Endothelial cell of umbilical vein (primary cell): ENCODE measurements around the gene PSMA5. TPM values are rescaled to one million over a fixed set of nuclear protein-coding genes. Genes with fewer than 3 reads are reported as not detected.

Experiments used
- BruUV-seq: library from RNA; stranded (reverse); fragments of 400-500 nt; replicated peaks from 2 replicates; lab custom pipeline; 2021; lab: Mats Ljungman, UMichigan
- CTCF ChIA-PET: fragments of 300-600, 350-600 bp; sonication (Branson Sonifier 250); formaldehyde crosslinking; loops from one replicate; lab custom pipeline; 2021; ENCODE audit warnings: antibody characterized with exemption, inconsistent platforms; lab: Charles Lee
- POLR2A ChIA-PET: fragments of 300-600, 350-600 bp; sonication (Branson Sonifier 250); formaldehyde crosslinking; loops from one replicate; lab custom pipeline; 2021; ENCODE audit warnings: antibody characterized with exemption, inconsistent platforms; lab: Charles Lee
- DNase-seq: peaks from one replicate; pipeline ENCODE4 v3.0.0-alpha.2; 2011; ENCODE audit warnings: low read depth, low spot score
- FAIRE-seq: peaks from 2 replicates; lab custom pipeline; 2011; peaks lifted over from hg19 to GRCh38; lab: Jason Lieb, UNC
- H2AFZ ChIP-seq: 2 replicates; pipeline ENCODE4 v1.6.0; 2012; ENCODE audit warnings: low read depth, low read length, control low read depth, inconsistent platforms
- H3K27ac ChIP-seq: 2 replicates; pipeline ENCODE4 v1.5.1; 2011; ENCODE audit warnings: low read depth, mild to moderate bottlenecking, control low read depth, low read length, moderate library complexity; ENCODE audit not compliant: insufficient read depth
- H3K27me3 ChIP-seq, 2 experiments: 2 replicates each; pipeline versions ENCODE4 v1.6.0 to v1.6.1; 2011; ENCODE audit warnings: low read length in 2 of 2, mixed read lengths in 1 of 2; ENCODE audit not compliant: control insufficient read depth in 2 of 2, insufficient read depth in 2 of 2
- H3K36me3 ChIP-seq, 2 experiments: 2 replicates in 1 of 2; 3 replicates in 1 of 2; pipeline ENCODE4 v1.5.1; 2011; ENCODE audit warnings: low read length in 2 of 2, mild to moderate bottlenecking in 1 of 2, moderate library complexity in 1 of 2; ENCODE audit not compliant: control insufficient read depth in 2 of 2, insufficient read depth in 2 of 2; ENCODE audit errors: extremely low read depth in 1 of 2
- H3K4me1 ChIP-seq: 3 replicates; pipeline ENCODE4 v1.5.1; 2011; ENCODE audit warnings: mild to moderate bottlenecking, low read length; ENCODE audit not compliant: control insufficient read depth, insufficient read depth; ENCODE audit errors: extremely low read depth
- H3K4me2 ChIP-seq: 2 replicates; pipeline ENCODE4 v1.6.1; 2011; ENCODE audit warnings: low read length, control low read depth, mixed read lengths; ENCODE audit not compliant: insufficient read depth
- H3K4me3 ChIP-seq, 3 experiments: fragments of 200-600 bp in 1 of 3; sonication (generic), shearing (Covaris generic) in 1 of 3; replicated peaks in 1 of 3; 2 replicates each; pipeline ENCODE4 v1.5.1; 2011 to 2016; ENCODE audit warnings: control low read depth in 3 of 3, low read length in 3 of 3, mild to moderate bottlenecking in 2 of 3, inconsistent platforms in 1 of 3, low read depth in 1 of 3, moderate library complexity in 1 of 3; ENCODE audit not compliant: insufficient read depth in 1 of 3
- H3K79me2 ChIP-seq: 2 replicates; pipeline ENCODE4 v1.6.0; 2012; ENCODE audit warnings: low read length, inconsistent platforms; ENCODE audit not compliant: control insufficient read depth, insufficient read depth
- H3K9ac ChIP-seq: replicated peaks from 2 replicates; pipeline ENCODE3; 2011; ENCODE audit warnings: low read length, control low read depth; ENCODE audit not compliant: insufficient read depth; ENCODE audit errors: extremely low read depth
- H3K9me1 ChIP-seq: replicated peaks from 3 replicates; pipeline ENCODE4 v1.6.0; 2011; ENCODE audit warnings: mild to moderate bottlenecking, low read length; ENCODE audit not compliant: control insufficient read depth, insufficient read depth; ENCODE audit errors: extremely low read depth
- H3K9me3 ChIP-seq: replicated peaks from 2 replicates; pipeline ENCODE4 v1.5.1; 2012; ENCODE audit warnings: low read length, inconsistent platforms; ENCODE audit not compliant: control insufficient read depth, insufficient read depth
- H4K20me1 ChIP-seq: replicated peaks from 2 replicates; pipeline ENCODE3; 2011; ENCODE audit warnings: mild to moderate bottlenecking, low read length; ENCODE audit not compliant: control insufficient read depth, insufficient read depth; ENCODE audit errors: extremely low read depth
- EZH2 ChIP-seq: IDR thresholded peaks from 2 replicates; pipeline ENCODE4 v1.6.1; 2012; ENCODE audit warnings: borderline replicate concordance, low read depth, mild to moderate bottlenecking, moderate library complexity, low read length, inconsistent platforms; ENCODE audit not compliant: severe bottlenecking
- FOS ChIP-seq: IDR thresholded peaks from 2 replicates; pipeline ENCODE4 v1.6.1; 2011; ENCODE audit warnings: mild to moderate bottlenecking, low read length, moderate library complexity, borderline replicate concordance; ENCODE audit not compliant: insufficient read depth
- GATA2 ChIP-seq: IDR thresholded peaks from 2 replicates; pipeline ENCODE4 v1.7.0; 2011; ENCODE audit warnings: low read depth, mild to moderate bottlenecking, moderate library complexity, mixed read lengths, low read length; ENCODE audit not compliant: insufficient read length, insufficient read depth
- JUN ChIP-seq: IDR thresholded peaks from 2 replicates; pipeline ENCODE4 v1.6.1; 2011; ENCODE audit warnings: borderline replicate concordance, low read depth; ENCODE audit not compliant: insufficient read length, insufficient read depth
- MAX ChIP-seq: IDR thresholded peaks from 2 replicates; pipeline ENCODE4 v1.6.1; 2011; ENCODE audit not compliant: insufficient read depth, insufficient read length
- MYC ChIP-seq: IDR thresholded peaks from one replicate; pipeline ENCODE4 v1.6.1; 2011; ENCODE audit warnings: mild to moderate bottlenecking, low read depth, low read length
- POLR2A ChIP-seq: IDR thresholded peaks from 2 replicates; pipeline ENCODE4 v1.6.1; 2012; ENCODE audit warnings: low read depth, mild to moderate bottlenecking, control low read depth, low read length
- POLR2AphosphoS5 ChIP-seq: IDR thresholded peaks from 2 replicates; pipeline ENCODE4 v1.6.1; 2012; ENCODE audit warnings: low read depth, mild to moderate bottlenecking, control low read depth, low read length, moderate library complexity; ENCODE audit not compliant: insufficient read depth
- dilution Hi-C: fragments of 300-500 bp; cut with MboI; formaldehyde crosslinking; loops from one replicate; pipeline ENCODE4 v1.15.0; 2019; ENCODE audit warnings: low sequenced_read_pairs; ENCODE audit not compliant: extremely low pct_ligation_motif_present
- intact Hi-C: fragments of 100-400 bp; cut with micrococcal nuclease; formaldehyde crosslinking; loops from one replicate; pipeline ENCODE4 v1.10.0; 2022
- polyA plus RNA-seq, 4 experiments: library from polyadenylated mRNA; depleted of rRNA in 3 of 4; stranded (reverse) in 3 of 4; unstranded in 1 of 4; fragments of >200 nt; gene quantifications; 2 replicates each; pipeline versions ENCODE4 v1.2.1 to v1.2.3, GENCODE V29; 2011 to 2012; ENCODE audit warnings: missing spikeins in 1 of 4
- total RNA-seq: library from RNA; stranded (reverse); gene quantifications from 2 replicates; pipeline ENCODE4 v1.2.3, GENCODE V29; 2021
- TF ChIP-seq, protein P1 (sequence below), 2 donors: IDR thresholded peaks; 1 replicate in 1 of 2; 2 replicates in 1 of 2; pipeline ENCODE4 v1.5.1; 2011; ENCODE audit warnings: low read length in 2 of 2, mild to moderate bottlenecking in 2 of 2, moderate library complexity in 2 of 2, control low read depth in 1 of 2, inconsistent platforms in 1 of 2, low read depth in 1 of 2; ENCODE audit not compliant: insufficient read depth in 1 of 2; ENCODE audit errors: extremely low read depth in 1 of 2

Gene PSMA5
- total and polyA plus RNA-seq, 2 donors (not counting 3 experiments of a cell fraction or from before 2014, with no cell fraction given), result 98.1 to 125 TPM

DNA sequence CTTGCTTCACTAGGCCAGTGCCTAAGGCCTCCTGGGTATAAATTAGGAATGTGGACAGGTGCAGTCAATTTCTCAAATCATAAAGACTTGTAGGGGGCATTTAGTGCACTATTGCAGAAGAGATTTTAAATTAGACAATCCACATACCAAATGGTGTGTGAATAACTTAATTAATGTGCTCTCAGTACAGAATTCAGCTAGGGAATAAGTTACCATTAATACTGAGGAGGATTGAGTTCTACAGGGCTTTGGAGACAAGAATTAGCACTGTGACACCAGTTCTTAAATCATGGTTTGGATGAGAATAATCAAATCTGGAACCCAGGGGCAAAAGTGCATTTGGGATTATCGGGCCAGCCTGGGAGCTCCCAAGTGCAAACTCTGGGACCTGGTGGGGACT lies 41.8 kb upstream of the PSMA5 start:
- no peak for TF ChIP-seq JUN
- TF ChIP-seq FOS, result no peak
- TF ChIP-seq, protein P1, sequence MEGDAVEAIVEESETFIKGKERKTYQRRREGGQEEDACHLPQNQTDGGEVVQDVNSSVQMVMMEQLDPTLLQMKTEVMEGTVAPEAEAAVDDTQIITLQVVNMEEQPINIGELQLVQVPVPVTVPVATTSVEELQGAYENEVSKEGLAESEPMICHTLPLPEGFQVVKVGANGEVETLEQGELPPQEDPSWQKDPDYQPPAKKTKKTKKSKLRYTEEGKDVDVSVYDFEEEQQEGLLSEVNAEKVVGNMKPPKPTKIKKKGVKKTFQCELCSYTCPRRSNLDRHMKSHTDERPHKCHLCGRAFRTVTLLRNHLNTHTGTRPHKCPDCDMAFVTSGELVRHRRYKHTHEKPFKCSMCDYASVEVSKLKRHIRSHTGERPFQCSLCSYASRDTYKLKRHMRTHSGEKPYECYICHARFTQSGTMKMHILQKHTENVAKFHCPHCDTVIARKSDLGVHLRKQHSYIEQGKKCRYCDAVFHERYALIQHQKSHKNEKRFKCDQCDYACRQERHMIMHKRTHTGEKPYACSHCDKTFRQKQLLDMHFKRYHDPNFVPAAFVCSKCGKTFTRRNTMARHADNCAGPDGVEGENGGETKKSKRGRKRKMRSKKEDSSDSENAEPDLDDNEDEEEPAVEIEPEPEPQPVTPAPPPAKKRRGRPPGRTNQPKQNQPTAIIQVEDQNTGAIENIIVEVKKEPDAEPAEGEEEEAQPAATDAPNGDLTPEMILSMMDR (IDR thresholded peaks at IDR 0.05; ENCODE audit: extremely low read depth in 1 of 2, insufficient read depth in 1 of 2, low read depth in 1 of 2, low read length in 2 of 2), result no peak
- TF ChIP-seq MYC, result no peak
- TF ChIP-seq GATA2, result no peak
- TF ChIP-seq POLR2A, result no peak
- no peak for TF ChIP-seq POLR2AphosphoS5
- TF ChIP-seq EZH2, result no peak
- TF ChIP-seq MAX, result no peak
- H3K27me3 ChIP-seq, result peaks cover 66 to 85% of the 10 kb centered on the region in 2 experiments
- no peak overlapping the region for H3K4me3 ChIP-seq

More for the DNA sequence above, 41.8 kb upstream of the PSMA5 start:
- Histone ChIP-seq H3K9me3 (no peaks in the 10 kb centered on the region), H3K36me3 (no peaks in the 10 kb centered on the region), H2AFZ (no peak overlapping the region), H3K9ac (no peak overlapping the region), H3K9me1 (no peaks in the 10 kb centered on the region), H4K20me1 (no peaks in the 10 kb centered on the region), H3K4me1 (peaks cover 3% of the 10 kb centered on the region), H3K4me2 (no peak overlapping the region), H3K27ac (no peak overlapping the region), H3K79me2 (no peaks in the 10 kb centered on the region)
- DNase-seq (no peak), FAIRE-seq (no peak)
- intact Hi-C loops, result no loop called here
- ChIA-PET POLR2A (no interaction called here), CTCF (interaction anchor here (0.9 to 1.3 kb wide), 4 partner anchors 10 to 368 kb away, joined by 3 to 4 read pairs (median 3); no protein-coding TSS in a partner anchor)
- BruUV-seq, result no TSS peak
- dilution Hi-C loops, result no loop called here
